ENCODE results near the gene GOLGA6L10. TPM values are rescaled to one million over a fixed set of nuclear protein-coding genes. Genes with fewer than 3 reads are reported as not detected.
A peak's percentile ranks its signal among the peaks of the same experiment; 100 is the strongest.
"Not testable (repeated sequence)": the region's sequence is repeated elsewhere in the genome, so short reads cannot be mapped to it uniquely, and the experiment has no call there.

The GOLGA6L10 gene
- total and polyA plus RNA-seq, 9 of the 15 experiments (the other 6 are each of a cell fraction or from before 2014, with no cell fraction given), result 0.32 to 7.1 (median 2.0) TPM

DNA sequence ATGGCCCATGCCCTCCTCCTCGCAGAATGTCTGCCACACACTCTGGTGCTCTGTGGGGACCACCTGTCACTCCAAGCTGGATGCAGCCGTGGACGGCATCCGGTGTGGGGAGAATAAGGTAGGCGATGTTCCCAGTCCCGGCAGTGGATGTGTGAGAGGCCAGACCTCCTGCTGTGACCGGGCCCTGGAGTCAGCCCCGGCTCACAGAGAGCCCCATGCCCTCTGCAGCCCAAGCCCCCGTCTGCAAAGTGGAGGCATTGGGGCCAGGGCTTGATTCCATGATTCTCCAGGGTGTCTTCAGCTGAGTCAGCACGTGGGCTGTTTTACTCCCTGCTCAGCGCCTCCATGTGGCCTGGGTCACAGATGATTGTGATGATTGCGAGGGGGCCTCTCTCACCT lies 32.2 kb downstream of the GOLGA6L10 start (continued):
- TF ChIP-seq SMAD1 (IDR thresholded peaks at IDR 0.05; ENCODE audit: low read depth, low read length, partially characterized antibody), result no peak
- no peak for TF ChIP-seq ZKSCAN8 (CRISPR knock-in tag; IDR thresholded peaks at IDR 0.05)
- TF ChIP-seq JUND (IDR thresholded peaks at IDR 0.05; ENCODE audit: borderline replicate concordance, low read depth, low read length), result peak; percentile 7; the same call in 1 of the 2 replicates
- no peak for TF ChIP-seq JUND (tag; IDR thresholded peaks at IDR 0.05; ENCODE audit: borderline replicate concordance, low read depth, low read length)
- TF ChIP-seq HDAC3 (IDR thresholded peaks at IDR 0.05; ENCODE audit: borderline replicate concordance, partially characterized antibody), result no peak
- no peak for TF ChIP-seq THRAP3 (IDR thresholded peaks at IDR 0.05; ENCODE audit: borderline replicate concordance)
- TF ChIP-seq, protein P1, sequence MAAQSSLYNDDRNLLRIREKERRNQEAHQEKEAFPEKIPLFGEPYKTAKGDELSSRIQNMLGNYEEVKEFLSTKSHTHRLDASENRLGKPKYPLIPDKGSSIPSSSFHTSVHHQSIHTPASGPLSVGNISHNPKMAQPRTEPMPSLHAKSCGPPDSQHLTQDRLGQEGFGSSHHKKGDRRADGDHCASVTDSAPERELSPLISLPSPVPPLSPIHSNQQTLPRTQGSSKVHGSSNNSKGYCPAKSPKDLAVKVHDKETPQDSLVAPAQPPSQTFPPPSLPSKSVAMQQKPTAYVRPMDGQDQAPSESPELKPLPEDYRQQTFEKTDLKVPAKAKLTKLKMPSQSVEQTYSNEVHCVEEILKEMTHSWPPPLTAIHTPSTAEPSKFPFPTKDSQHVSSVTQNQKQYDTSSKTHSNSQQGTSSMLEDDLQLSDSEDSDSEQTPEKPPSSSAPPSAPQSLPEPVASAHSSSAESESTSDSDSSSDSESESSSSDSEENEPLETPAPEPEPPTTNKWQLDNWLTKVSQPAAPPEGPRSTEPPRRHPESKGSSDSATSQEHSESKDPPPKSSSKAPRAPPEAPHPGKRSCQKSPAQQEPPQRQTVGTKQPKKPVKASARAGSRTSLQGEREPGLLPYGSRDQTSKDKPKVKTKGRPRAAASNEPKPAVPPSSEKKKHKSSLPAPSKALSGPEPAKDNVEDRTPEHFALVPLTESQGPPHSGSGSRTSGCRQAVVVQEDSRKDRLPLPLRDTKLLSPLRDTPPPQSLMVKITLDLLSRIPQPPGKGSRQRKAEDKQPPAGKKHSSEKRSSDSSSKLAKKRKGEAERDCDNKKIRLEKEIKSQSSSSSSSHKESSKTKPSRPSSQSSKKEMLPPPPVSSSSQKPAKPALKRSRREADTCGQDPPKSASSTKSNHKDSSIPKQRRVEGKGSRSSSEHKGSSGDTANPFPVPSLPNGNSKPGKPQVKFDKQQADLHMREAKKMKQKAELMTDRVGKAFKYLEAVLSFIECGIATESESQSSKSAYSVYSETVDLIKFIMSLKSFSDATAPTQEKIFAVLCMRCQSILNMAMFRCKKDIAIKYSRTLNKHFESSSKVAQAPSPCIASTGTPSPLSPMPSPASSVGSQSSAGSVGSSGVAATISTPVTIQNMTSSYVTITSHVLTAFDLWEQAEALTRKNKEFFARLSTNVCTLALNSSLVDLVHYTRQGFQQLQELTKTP (IDR thresholded peaks at IDR 0.05; ENCODE audit: low read depth in 1 of 2, partially characterized antibody in 2 of 2), result no peak
- no peak for TF ChIP-seq KLF13 (tag; IDR thresholded peaks at IDR 0.05; ENCODE audit: borderline replicate concordance, low read depth)

DNA sequence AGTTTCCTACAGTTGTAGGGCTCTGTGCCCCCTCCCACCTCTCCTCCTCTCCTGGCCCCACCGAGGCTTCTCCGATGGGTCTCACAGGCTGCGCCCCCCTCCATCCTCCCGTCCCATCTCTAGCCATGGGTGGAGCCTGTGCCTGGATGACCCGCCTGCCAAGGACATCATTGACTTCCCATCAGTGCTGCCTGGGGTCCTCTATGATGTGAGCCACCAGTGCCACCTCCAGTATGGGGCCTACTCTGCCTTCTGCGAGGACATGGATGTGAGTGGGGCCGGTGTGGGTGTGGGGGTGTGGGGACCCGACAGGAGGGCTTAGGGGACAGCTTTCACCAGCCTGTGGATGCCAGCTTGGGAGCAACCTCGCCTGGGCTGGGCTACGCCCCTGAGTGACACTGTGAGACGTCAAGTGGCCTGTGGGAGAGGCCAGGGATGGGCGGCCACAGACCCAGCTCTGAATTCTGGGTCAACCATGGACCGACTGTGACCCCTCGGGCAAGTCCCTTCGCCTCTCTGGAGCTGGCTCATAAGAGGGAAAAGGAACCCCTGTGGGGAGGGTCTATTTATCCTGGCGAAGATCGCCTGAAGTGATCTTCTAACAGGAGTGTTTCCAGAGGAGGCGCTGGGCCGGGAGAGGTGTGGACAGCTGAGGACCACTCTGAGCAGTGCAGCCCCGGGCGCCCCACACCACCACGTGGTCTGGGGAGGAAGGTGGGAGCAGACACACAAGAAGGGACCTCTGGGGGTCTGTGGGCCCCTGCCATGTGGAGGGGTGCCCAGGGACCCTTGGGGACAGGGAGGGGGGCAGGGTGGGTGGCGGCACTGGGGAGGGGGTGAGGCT lies 32.8 kb downstream of the GOLGA6L10 start:
- H3K9me1 ChIP-seq (ENCODE audit: control insufficient read depth, insufficient read depth, low read length); H3K27ac ChIP-seq (ENCODE audit: extremely low read depth, low read depth, low read length); H3K4me2 ChIP-seq (ENCODE audit: insufficient read depth, low read length); H2AFZ ChIP-seq (ENCODE audit: low read depth, low read length); BruUV-seq (replicated peaks); H4K20me1 ChIP-seq (replicated peaks; ENCODE audit: control insufficient read depth, insufficient read depth, low read length); H3K79me2 ChIP-seq (ENCODE audit: control insufficient read depth, insufficient read depth, low read length); CTCF ChIA-PET (ENCODE audit: low intra/inter-chr PET ratio); H3K9ac ChIP-seq (ENCODE audit: insufficient read depth in 1 of 2, low read depth in 2 of 2, low read length in 2 of 2); POLR2A ChIA-PET; ATAC-seq; DNase-seq (ENCODE audit: extremely low read depth in 1 of 4, low spot score in 3 of 4); H3K4me3 ChIP-seq; H3K9me3 ChIP-seq (replicated peaks; ENCODE audit: control insufficient read depth, insufficient read depth, low read depth, low read length); H3K27me3 ChIP-seq (ENCODE audit: control insufficient read depth in 2 of 2, insufficient read depth in 2 of 2, low read length in 2 of 2); FAIRE-seq; intact Hi-C loops (cut with micrococcal nuclease); H3K36me3 ChIP-seq (ENCODE audit: control insufficient read depth, insufficient read depth, low read length); in situ Hi-C loops (cut with MboI): not testable (repeated sequence)
- WGBS (ENCODE audit: insufficient coverage, low coverage, missing lambda C conversion rate), result 52% methylated on average over 18 of the region's 23 CpGs
- peaks cover 3 to 29% of the 10 kb centered on the region in 2 experiments; a peak in 3 of 5 replicates for H3K4me1 ChIP-seq (replicated peaks in 1 of 2; ENCODE audit: control insufficient read depth in 2 of 2, insufficient read depth in 2 of 2, low read length in 2 of 2)

Data from K562 (cell line).